DMS153 treated with DMSO at 0.1 percent for 48 hours (cell line): ENCODE measurements around the gene NUP188.
"Not testable (repeated sequence)": the region's sequence is repeated elsewhere in the genome, so short reads cannot be mapped to it uniquely, and the experiment has no call there.

Experiments
- DNase-seq: peaks from one replicate; lab custom pipeline; 2025; ENCODE audit not compliant: unreplicated experiment; lab: John Stamatoyannopoulos, UW

Gene NUP188

DNA sequence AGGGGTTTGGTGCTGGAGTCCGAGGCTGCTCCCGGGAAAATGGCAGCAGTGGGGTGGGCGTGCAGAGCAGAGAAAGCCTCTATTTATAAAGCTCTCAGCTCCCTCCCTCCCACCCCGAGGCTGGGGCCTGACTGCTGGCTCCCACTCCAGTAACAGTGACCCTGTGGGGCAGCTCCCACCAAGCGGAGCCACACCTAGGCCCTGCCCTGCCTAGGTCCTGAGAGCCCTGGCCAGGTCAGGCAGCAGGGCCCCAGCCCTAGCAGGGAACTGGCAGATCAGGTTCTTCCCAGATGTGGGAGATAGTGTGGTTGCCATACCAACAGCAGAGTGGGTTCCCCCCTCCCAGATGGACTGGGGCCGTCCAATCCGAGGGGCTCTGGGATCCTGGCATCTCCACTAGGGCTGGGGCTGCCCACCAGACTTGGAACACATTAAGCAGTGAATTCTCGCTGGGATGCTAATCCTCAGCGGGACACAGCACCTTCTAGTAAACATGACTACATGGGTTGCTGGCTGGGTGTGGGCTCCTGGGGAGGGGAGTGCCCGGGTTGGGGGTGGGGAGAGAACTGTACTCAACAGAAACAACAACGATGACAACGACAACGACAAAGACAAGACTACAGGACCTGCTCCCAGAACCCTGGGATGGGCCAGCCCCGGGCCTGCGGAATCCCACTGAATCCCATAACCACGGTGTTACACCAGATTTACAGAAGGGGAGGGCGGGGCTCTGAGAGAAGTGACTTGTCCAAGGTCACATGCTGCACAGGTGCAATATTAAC lies 79.1 kb downstream of the NUP188 start:
- no peak for DNase-seq

DNA sequence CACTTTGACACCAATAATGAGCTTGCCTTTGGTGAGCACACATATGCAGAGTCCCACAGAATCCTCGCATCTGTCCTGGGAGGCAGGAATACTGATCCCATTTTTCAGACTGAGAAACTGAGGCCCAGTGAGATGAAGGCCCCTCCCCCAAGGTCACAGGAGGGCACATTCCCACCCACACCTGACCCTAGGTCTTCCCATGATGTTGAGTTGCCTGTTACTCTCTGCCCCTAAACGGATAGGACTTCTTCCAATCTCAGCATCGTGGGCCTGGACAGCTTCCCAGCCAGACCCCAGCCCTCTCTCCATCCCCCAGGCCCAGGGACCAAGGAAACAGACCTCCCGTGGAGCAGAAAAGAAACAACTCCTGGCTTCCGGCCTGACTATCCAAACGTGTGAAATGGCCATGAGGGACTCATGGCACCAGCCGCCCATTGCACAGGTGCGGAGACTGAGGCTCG lies 79.8 kb downstream of the NUP188 start:
- DNase-seq, result no peak

DNA sequence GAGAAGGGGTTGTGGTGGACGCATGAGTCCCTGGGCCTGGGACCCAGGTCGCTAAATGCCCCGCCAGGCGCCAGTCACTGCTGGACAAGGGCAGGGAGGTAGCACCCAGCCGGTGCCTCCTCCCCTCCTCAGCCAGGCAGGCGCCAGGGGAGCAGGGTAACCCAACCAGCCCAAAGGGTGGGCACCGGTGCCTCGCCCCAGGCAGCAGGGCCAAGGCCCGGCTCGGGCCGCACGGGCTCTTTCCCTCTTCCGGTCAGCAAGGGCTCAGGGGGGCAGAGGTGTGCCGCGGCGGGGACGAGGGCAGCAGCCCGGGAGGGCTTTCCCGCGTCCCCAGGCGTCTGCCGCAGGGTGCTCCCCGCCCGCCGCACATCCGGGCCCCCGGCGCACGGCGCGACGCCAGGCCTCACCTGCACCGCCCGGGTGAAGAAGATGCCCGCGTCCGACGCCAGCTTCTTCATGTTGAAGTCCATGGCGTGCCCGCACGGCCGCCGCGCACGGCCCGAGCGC lies 80.2 kb downstream of the NUP188 start:
- no peak for DNase-seq

DNA sequence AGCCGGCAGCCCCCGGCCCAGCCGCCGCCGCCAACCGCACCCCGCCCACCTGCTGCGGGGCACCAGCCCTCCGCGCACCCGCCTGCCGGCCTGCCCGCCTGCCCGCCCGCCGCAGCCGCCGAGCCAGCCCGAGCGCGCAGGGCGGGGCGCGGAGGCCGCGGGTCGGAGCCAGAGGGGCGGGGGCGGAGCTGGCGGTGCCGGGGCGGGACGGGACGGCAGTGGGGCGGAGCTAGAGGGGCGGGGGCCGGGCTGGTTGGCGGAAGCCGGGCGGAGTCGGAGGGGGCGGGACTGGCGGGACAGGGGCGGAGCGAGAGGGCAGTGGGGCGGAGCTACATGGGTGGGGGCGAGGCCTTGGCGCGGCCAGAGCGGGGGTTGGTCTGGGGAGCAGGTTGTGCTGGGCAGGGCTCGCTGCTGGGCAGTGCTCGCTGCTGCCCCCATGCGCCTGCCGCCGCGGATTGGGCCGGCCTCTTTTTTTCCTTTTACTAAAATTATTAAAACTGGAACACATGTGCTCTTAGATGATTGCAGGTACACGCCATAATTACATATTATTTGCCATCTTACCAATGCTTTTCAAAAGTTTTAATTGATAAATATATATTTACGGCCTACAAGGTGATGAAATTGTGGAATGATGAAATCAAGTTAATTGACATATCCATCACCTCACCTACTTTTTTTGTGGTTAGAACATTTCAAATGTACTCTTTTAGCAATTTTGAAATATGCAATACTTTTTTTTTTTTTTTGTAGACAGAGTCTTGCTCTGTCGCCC lies 80.9 kb downstream of the NUP188 start, which contains the start of gene SH3GLB2:
Gene SH3GLB2 (minus strand): TSS at position 140 of the 775 bp plus-strand sequence. CDS start 177 bp downstream, outside the sequence.
- DNase-seq, result peak; percentile 78

DNA sequence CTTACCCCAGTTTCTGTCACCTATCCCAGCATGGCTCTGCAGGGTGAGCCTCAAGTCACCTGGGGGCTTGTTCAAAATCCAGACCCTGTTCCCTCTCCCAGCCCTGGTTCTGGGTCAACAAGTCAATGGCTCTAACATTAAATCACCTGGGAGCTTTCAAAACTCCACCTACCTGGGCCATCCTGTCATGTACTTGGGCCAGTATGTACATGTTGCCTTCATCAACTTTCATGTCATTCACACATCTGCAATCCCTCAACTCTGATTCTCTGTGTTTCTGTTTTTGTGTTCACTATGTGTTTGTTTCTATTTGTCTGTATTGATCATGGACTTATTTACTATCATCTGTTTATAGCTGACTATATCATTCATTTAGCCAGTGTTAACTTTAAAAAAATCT lies 82.7 kb downstream of the NUP188 start:
- DNase-seq, result no peak

DNA sequence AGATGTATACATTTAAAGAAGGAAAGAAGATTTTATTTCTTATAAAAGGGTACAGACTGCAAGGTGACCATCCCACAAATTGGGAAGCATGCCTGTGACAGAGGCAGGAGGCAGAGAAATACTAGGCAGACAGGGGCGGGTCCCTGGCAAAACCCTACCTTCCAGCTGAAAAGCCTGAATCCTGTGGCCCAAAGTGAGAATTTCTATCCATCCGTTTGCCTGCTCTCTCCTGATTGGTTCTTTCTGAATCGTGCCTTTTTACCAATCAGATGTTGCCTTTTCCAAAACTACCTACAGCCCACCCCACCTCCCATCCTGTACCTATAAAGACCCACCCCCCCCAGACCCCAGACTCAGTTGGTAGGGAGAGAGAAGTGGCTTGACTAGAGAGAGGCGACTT lies 84.0 kb downstream of the NUP188 start:
- DNase-seq, result no peak

DNA sequence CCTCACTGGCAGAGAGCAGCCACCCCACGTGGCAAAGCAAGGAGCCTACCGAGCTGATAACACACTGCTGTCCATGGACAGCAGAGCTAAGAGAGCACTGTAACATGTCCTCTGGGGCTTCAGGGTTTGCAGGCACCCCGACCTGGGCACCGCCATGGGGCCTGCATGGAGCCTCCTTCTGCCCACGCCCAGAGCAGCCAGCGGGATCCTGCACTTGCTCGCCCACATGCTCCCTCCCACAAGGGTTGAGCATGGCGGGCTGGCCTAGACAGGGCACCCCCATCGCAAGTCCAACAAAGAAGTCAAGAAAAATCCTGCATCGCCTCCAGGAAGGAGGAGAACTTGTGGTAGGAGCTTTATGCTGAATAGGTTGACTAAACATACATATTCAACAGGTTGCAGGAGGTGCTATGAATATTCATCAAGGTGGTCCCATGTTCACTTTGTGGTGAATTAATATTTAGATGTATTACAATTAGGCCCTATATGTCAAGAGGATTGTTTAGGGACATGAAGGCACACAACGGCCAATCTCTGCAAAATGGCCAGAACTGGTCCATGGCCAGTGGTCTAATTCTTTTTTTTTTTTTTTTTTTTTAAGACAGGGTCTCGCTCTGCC lies 85.2 kb downstream of the NUP188 start:
- DNase-seq, result no peak

DNA sequence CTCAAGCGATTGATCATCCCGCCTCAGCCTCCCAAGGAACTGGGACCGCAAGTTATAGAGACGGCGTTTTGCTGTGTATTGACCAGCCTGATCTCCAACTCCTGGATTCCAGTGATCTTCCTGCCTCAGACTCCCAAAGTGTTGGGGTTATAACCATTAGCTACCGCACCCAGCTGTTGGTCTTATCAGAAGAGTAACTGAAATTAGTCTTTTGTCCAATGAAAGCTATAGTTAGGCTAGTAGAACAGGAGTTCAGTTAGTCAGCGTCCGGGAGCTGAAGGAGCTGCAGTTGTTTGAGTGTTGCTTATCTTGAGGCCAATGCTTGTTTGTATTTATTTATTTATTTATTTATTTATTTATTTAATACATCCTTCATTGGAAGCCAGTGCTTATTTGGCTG lies 85.7 kb downstream of the NUP188 start:
- DNase-seq, result no peak

DNA sequence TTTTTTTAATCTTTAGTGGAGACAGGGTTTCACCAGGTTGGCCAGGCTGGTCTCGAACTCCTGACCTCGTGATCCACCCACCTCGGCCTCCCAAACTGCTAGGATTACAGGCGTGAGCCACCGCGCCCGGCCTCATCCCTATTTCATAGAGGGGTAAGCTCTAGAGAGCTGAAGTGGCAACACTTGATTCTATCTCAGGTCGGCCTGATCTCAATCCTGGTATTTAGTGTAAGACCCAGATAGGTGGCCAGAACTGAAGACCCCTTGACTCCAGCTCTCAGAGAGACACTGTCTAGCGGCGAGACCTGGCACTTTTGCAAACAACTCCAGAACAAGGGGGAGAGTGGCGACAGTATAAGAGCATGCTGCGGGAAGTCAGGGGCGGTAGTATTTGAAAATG lies 88.3 kb downstream of the NUP188 start:
- DNase-seq, result not testable (repeated sequence)

DNA sequence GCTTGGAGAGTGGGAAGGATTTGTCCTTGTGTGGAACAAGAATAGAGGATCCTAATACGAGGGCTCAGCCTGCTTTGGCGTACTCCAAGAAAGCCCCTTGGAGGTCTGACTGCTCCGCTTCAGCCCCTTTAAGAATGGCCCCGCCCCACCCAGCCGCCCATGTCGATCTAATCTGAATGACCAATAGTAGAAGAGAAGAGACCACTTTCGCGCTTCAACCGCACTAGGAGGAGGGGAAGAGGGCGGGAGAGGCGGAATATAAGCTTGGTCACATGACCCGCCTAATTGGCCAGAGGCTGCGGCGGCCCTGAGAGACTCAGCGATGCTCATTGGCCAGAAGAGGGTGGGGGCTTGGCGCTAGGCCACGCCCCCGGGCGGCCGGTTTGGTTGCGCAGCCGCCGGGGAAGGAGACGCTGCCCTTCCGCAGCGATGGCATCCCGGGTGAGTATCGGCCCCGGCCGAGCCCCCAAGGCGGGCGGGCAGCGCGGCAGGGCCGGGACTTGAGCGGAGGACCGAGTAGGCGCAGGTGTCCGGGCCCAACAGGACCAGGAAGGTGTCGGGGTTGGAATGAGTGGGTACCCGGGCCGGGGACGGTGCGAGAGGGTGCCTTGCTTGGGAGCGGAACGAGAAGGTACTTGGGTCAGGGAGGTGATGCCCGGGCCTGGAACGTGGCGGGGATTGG lies 88.9 kb downstream of the NUP188 start, which contains the start of gene MIGA2:
Gene MIGA2 (plus strand): TSS at position 386 of the 682 bp plus-strand sequence. CDS start 3,969 bp downstream, outside the sequence.
- peak; percentile 99 for DNase-seq

DNA sequence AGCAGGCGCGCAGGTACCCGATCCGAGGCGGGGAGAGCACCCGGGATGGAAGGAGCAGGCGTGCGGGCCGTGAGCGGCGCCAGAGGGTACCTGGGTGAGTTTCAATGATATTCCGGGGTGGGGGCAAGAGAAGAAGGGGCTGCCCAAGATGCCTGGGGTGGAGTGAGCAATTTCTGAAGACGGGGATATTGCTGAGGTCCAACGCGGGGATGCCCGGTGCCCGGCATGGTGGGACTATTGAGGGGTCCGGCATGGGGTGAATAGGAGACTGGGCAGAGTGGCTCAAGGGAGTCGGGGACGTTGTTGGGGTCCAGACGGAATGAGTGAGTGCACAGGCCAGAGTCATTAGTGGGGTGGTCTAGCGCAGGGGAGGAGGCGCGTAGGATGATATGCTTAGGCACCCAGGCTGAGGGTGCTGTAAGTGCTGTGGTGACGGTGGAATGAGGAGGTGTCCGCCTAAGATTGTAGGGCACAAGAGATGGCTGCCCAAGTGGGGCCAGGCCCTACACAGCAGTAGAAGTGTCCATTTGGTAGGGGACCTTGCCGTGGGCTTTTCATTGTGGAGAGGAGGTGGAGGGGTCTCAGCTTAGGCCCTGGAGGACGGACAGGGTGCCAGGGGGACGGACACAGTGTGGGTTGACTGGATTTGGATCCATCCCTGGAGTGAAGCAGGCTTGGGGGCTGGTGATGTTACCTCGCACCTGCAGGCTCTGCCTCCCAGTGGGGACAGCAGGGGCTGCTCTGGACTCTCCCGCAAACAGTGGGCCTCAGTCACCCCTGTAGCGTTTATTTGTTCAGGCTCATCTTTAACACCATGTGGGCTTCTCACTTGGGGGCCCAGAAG lies 89.6 kb downstream of the NUP188 start:
- no peak for DNase-seq

DNA sequence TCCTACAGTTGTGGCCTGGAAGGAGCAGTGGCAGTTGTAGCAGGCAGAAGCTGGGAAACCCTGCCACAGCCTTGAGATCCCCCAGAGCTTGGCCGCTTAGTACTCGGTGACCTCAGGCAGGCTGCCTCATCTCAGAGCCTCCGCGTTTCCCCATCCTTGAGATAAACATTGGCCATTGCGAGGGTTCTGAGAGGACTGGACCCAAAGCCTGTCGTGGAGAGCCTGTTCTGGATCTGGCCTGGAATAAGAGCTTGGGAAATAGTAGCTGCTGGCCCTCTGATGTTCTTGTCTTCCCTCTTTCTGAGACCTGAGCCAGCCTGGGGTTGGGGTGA lies 90.2 kb downstream of the NUP188 start:
- no peak for DNase-seq

DNA sequence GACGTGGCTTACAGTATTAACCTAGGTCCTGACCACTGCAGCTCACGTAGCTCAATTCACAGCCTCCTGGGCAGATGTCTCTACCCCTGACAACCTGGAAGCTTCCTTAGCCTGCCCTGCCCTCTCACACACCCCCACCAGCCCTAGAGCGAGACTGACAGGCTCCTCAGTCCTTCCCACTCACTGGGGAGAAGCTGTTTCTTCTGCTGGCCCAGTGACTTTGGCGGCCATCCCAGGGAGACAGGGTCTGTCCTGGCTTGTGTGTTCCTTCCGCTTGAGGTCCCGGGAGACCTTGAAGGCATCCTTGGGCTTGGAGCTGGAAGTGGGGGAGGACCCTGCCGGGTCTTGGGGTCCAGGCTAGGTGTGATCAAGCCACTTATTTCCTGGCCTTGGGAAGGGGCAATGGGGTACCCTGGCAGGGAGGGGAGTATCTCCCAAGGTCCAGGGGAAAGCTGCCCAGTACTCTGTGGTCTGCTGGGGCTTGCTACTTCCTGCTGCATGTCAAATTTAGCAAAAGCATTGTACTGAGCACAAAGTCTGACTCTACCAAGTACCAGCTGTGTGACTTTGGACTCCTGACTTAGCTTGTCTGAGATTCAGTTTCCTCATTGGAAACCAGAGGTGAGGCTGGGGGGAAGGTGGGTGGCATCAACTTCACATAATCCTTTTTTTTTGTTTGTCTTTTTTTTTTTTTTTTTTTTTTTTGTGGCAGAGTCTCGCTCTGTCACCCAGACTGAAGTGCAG lies 90.8 kb downstream of the NUP188 start:
- no peak for DNase-seq

DNA sequence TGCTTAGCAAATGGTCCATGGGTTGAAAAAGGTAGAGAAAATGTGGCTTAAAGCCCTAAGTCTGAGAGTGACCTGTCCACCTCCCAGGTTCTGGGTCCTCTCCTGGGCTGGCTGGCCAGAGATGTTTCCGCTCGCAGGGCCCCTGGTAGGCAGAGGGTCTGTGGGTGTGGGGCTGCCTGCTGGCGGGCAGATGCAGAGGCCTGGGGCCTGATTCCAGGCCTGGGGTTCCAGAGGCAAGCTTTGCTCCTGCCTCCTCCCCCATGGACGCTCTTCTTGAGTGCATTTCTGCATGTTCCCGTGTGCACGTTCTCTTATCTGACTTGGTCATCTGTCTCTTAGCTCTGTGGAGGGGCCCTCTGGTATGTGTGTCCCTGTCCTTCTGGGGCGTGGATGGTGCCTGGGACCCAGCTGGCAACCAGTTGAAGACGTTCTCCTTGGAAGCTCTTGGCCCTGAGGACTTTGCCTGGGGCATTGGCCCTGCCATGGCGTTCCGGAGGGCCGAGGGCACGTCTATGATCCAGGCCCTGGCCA lies 92.7 kb downstream of the NUP188 start:
- DNase-seq, result no peak

DNA sequence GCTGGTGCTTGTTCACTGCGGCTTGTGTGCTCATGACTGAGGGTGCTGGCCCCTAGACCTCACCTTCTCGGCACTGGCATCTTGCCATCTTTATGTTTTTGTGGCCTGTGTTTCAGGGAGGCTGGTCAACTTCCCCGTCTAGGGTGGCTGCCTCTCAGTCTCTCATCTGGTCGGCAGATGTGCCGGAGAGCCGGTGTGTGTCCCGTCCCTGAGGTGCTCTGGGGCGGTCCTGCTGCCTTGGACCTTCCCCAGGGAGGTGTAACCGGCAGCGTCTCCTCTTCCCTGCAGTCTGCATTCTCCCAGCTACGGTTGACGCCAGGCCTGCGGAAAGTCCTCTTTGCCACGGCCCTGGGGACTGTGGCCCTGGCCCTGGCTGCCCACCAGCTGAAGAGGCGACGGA lies 94.5 kb downstream of the NUP188 start:
- DNase-seq, result no peak

DNA sequence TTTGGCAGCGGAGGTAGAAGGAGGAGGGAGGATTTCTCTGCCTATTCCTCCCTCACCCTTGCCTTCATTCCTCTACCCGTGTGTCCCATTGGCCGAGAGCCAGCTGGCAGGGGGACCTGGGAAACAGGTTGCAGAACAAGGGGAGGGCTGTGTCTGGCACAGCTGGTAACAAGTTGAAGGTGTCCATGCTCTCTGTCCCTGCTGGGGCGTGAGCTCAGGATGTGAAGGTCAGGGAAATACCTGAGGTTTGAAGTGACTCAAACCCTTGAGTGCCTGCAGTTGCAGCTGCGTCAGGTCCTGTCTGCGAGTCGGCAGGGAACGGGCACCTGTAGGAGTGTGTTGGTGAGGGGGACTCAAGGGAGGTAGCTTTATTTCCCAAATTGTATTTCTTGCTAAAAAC lies 105.1 kb downstream of the NUP188 start:
- DNase-seq, result no peak

DNA sequence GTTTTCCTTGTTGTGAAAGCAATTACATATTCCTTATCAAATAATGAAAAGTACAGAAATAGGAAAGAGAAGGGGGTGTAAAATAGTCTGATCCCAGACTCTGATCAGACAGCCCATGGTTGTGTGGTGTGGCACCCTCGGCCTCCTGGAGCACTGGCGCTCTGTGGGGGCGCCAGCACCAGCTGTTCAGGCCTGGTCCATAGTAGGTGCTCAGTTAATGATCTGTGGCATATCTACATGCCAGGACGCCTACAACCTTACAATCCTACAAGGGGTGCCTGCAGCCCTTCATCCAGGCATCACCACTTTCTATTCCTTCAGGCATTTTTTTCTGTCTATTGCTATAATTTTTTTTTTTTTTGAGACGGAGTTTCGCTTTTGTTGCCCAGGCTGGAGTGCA lies 105.5 kb downstream of the NUP188 start:
- no peak for DNase-seq

DNA sequence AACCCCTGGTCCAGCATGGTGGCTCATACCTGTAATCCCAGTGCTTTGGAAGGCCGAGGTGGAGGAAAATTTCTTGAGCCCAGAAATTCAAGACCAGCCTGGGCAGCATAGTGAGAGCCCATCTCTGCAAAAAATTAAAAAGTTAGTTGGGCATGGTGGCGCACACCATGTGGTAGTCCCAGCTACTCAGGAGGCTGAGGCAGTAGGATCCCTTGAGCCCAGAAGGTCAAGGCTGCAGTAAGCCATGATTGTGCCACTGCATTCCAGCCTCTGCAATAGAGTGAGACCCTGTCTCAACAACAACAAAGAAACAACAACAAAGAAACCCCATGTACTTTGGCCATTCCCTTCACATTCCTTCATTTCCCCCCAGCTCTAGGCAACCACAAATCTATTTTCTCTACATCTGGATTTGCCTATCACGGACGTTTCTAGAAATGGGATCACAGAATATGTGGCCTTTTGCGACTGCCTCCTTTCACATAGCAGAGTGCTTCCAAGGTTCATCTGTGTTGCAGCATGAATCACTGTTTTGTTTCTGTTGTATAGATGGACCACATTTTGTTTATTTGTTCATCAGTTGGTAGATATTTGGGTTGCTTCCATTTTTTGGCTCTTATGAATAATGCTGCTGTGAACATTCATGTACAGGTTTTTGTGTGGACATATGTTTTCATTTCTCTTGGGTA lies 106.8 kb downstream of the NUP188 start:
- DNase-seq, result no peak
